ENCODE data around the gene PCNX2. TPM values are rescaled to one million over a fixed set of nuclear protein-coding genes. Genes with fewer than 3 reads are reported as not detected.

The PCNX2 gene
- total RNA-seq, 1 experiment from 2014 or later: 18.6 TPM

GRCh38 chr1:232968391-232968790, 327.1 kb downstream of the PCNX2 start:
- Histone ChIP-seq H2AFZ (no peak overlapping the region), H3K27ac (no peak overlapping the region), H3K4me1 (replicated peaks; ENCODE audit: insufficient read depth) (no peaks in the 10 kb centered on the region), H3K27me3 (ENCODE audit: insufficient read depth, low read depth) (no peaks in the 10 kb centered on the region), H3K9me3 (ENCODE audit: insufficient read depth, low read depth) (peaks cover 9% of the 10 kb centered on the region), H3K79me2 (ENCODE audit: low read depth) (no peaks in the 10 kb centered on the region), H3K36me3 (ENCODE audit: low read depth) (peaks cover 26% of the 10 kb centered on the region), H3K9me2 (ENCODE audit: insufficient read depth) (no peaks in the 10 kb centered on the region), H3K4me3 (no peak overlapping the region), H3K4me2 (no peak overlapping the region), H3F3A (ENCODE audit: insufficient read depth, low read depth) (no peaks in the 10 kb centered on the region), H4K20me1 (ENCODE audit: insufficient read depth) (no peaks in the 10 kb centered on the region)
- intact Hi-C loops (cut with micrococcal nuclease; ENCODE audit: unreplicated experiment): no loop called here
- TF ChIP-seq CTCF (conservative IDR thresholded peaks at IDR 0.05) (no peak), EZH2 (IDR thresholded peaks at IDR 0.05; ENCODE audit: low read depth) (no peak)
- no peak for DNase-seq
- CTCF ChIA-PET: no interaction called here
- BruUV-seq (replicated peaks): no TSS peak
- POLR2A ChIA-PET (ENCODE audit: unreplicated experiment): interaction anchor here (0.6 kb wide), 1 partner anchor 145 kb away, joined by 3 read pairs; no protein-coding TSS in a partner anchor

- ChIA-PET POLR2A (ENCODE audit: unreplicated experiment) (no interaction called here), CTCF (no interaction called here)
- Histone ChIP-seq H3K4me3 (no peak overlapping the region), H3K36me3 (ENCODE audit: low read depth) (peaks cover 14% of the 10 kb centered on the region), H4K20me1 (ENCODE audit: insufficient read depth) (no peaks in the 10 kb centered on the region), H3F3A (ENCODE audit: insufficient read depth, low read depth) (no peaks in the 10 kb centered on the region), H3K9me3 (ENCODE audit: insufficient read depth, low read depth) (no peaks in the 10 kb centered on the region), H3K27ac (no peak overlapping the region), H3K4me1 (replicated peaks; ENCODE audit: insufficient read depth) (no peaks in the 10 kb centered on the region), H3K27me3 (ENCODE audit: insufficient read depth, low read depth) (no peaks in the 10 kb centered on the region), H3K9me2 (ENCODE audit: insufficient read depth) (no peaks in the 10 kb centered on the region), H2AFZ (no peak overlapping the region), H3K4me2 (no peak overlapping the region), H3K79me2 (ENCODE audit: low read depth) (no peaks in the 10 kb centered on the region)
- DNase-seq: no peak
- BruUV-seq (replicated peaks): no TSS peak
- intact Hi-C loops (cut with micrococcal nuclease; ENCODE audit: unreplicated experiment): no loop called here
- no peak for TF ChIP-seq CTCF (conservative IDR thresholded peaks at IDR 0.05)
- TF ChIP-seq EZH2 (IDR thresholded peaks at IDR 0.05; ENCODE audit: low read depth): no peak
Measured at GRCh38 chr1:232966663-232967062, 328.9 kb downstream of the PCNX2 start.

GRCh38 chr1:232965912-232966217, 329.7 kb downstream of the PCNX2 start:
- no peaks in the 10 kb centered on the region for H3K27me3 ChIP-seq (ENCODE audit: insufficient read depth, low read depth)
- H3K79me2 ChIP-seq (ENCODE audit: low read depth): no peaks in the 10 kb centered on the region
- DNase-seq: no peak
- H3K27ac ChIP-seq: no peak overlapping the region
- ChIA-PET CTCF (no interaction called here), POLR2A (ENCODE audit: unreplicated experiment) (no interaction called here)
- intact Hi-C loops (cut with micrococcal nuclease; ENCODE audit: unreplicated experiment): no loop called here
- H2AFZ ChIP-seq: no peak overlapping the region
- H3F3A ChIP-seq (ENCODE audit: insufficient read depth, low read depth): no peaks in the 10 kb centered on the region
- no peaks in the 10 kb centered on the region for H3K9me2 ChIP-seq (ENCODE audit: insufficient read depth)
- BruUV-seq (replicated peaks): no TSS peak
- no peaks in the 10 kb centered on the region for H3K4me1 ChIP-seq (replicated peaks; ENCODE audit: insufficient read depth)
- H3K4me3 ChIP-seq: no peak overlapping the region
- TF ChIP-seq EZH2 (IDR thresholded peaks at IDR 0.05; ENCODE audit: low read depth) (no peak), CTCF (conservative IDR thresholded peaks at IDR 0.05) (no peak)
- peaks cover 7% of the 10 kb centered on the region; the same call in 1 of the 2 replicates for H3K36me3 ChIP-seq (ENCODE audit: low read depth)
- no peak overlapping the region for H3K4me2 ChIP-seq
- no peaks in the 10 kb centered on the region for H4K20me1 ChIP-seq (ENCODE audit: insufficient read depth)
- no peaks in the 10 kb centered on the region for H3K9me3 ChIP-seq (ENCODE audit: insufficient read depth, low read depth)

Measured in PC-9 (cell line).